ENCODE measurements around the gene ARL8B.
A peak's percentile ranks its signal among the peaks of the same experiment; 100 is the strongest.
"Not testable (repeated sequence)": the region's sequence is repeated elsewhere in the genome, so short reads cannot be mapped to it uniquely, and the experiment has no call there.

ARL8B gene

DNA sequence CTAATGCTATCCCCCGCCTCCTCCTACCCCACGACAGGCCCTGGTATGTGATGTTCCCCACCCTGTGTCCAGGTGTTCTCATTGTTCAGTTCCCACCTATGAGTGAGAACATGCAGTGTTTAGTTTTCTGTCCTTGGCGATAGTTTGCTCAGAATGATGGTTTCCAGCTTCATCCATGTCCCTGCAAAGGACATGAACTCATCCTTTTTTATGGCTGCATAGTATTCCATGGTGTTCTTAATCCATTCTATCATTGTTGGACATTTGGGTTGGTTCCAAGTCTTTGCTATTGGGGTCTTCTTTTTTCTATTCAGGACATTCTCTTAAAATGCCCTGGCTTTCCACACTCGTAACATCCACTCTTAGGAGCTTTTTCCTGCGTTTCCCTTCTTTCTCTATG lies 25.1 kb downstream of the ARL8B start:
- DNase-seq, result not testable (repeated sequence)

- DNase-seq, result no peak
These were observed 27.3 kb downstream of the ARL8B start for GRCh38 chr3:5149306-5149880.

GRCh38 chr3:5151586-5151985 lies 29.5 kb downstream of the ARL8B start:
- no peak for DNase-seq

- no peak for DNase-seq
These were observed 31.0 kb downstream of the ARL8B start for GRCh38 chr3:5153074-5153473.

DNA sequence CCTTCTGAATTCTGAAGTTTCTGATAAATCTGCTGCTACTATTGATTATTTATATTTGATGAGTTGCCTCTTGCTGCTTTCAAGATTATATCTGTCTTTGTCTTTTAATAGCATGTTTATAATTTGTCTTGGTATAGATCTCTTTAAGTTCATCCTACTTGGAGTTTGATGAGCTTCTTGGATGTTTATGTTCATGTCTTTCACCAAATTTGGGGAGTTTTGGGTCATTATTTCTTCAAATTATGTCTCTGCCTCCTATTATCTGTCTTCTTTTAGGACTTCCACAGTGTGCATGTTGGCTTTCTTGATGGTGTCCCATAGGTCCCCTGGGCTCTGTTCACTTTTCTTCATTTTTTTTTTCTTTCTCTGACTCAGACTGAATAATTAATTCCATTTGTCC lies 33.1 kb downstream of the ARL8B start:
- DNase-seq, result no peak

- DNase-seq, result no peak
These were observed 38.2 kb downstream of the ARL8B start for GRCh38 chr3:5160321-5160720.

- peak in 1 of 5 experiments; percentile 36 for DNase-seq
These were observed 39.1 kb downstream of the ARL8B start for GRCh38 chr3:5160940-5161858.

- no peak for DNase-seq
These were observed 40.0 kb downstream of the ARL8B start for GRCh38 chr3:5162102-5162501.

GRCh38 chr3:5165698-5166097 lies 43.6 kb downstream of the ARL8B start:
- DNase-seq, result no peak

DNA sequence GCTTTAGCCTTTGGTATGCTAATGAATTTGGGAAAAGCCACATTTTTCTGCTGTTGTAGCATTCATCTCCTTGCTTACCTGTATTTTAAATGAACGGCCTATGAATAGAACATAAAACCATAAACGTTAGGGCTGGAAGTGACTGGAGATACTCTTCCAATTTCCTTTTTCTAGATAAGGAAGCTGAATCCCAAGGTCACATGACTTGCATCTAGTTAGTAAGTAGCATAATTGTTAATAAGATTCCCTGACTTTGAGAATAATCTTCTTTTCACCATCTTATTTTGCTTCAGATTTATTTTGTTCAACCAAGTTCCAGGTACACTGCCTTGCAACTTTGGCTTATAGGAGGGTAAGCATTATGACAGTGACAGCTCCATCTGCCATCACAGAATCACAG lies 44.8 kb downstream of the ARL8B start:
- DNase-seq, result no peak

DNA sequence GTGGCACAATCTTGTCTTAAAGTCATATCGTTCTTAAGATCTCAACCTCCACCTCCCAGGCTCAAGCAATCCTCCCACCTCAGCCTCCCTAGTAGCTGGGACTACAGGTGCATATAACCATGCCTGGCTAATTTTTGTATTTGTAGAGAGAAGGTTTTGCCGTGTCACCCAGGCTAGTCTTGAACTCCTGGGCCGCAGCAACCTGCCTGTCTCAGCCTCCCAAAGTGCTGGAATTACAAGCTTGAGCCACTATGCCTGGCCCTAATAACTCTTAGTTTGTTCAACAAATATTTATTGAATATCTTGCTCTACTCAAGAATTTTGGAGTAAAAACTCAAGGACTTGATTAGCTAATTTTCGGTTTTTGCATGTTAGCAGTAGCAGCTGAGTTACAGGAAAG lies 46.0 kb downstream of the ARL8B start:
- no peak for DNase-seq

- DNase-seq, result no peak
These were observed 47.7 kb downstream of the ARL8B start for GRCh38 chr3:5169807-5170206.

GRCh38 chr3:5170975-5171374 lies 48.9 kb downstream of the ARL8B start:
- DNase-seq, result no peak

- no peak for DNase-seq
These were observed 49.9 kb downstream of the ARL8B start for GRCh38 chr3:5172018-5172417.

DNA sequence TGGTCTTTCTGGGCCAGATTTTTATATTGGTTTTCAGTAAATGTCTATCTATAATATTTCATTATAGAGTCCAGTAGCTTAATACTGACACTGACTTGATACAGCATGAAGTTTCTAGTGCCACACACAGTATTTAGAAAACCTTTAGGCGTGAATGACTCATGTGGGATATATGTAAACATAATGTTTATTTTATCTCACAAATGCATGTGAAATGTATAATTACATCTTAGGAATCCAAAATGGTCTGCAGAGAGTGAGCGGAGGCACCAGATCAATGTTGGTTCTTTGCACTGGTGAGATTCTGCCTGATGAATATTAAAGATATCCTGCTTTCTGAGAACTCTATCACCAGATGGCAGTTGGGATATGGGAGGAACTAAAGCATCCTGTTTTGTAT lies 56.9 kb downstream of the ARL8B start:
- DNase-seq, result not testable (repeated sequence)

- DNase-seq, result peak in 1 of 5 experiments; percentile 26
These were observed 59.5 kb downstream of the ARL8B start for GRCh38 chr3:5181469-5182141.

DNA sequence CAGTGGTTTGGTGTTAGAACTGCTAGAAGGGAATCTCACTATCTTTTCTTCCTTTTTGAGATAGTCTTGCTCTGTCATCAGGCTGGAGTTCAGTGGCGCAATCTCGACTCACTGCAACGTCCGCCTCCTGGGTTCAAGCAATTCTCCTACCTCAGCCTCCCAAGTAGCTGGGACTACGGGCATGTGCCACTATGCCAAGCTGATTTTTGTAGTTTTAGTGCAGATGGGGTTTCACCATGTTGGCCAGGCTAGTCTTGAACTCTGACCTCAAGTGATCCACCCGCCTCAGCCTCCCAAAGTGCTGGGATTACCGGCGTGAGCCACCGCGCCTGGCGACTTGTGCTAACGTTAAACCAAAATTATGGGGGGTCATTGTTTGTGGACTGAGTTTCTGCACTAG lies 61.6 kb downstream of the ARL8B start:
- not testable (repeated sequence) for DNase-seq

- no peak for DNase-seq
These were observed 62.4 kb downstream of the ARL8B start for GRCh38 chr3:5184499-5184898.

DNA sequence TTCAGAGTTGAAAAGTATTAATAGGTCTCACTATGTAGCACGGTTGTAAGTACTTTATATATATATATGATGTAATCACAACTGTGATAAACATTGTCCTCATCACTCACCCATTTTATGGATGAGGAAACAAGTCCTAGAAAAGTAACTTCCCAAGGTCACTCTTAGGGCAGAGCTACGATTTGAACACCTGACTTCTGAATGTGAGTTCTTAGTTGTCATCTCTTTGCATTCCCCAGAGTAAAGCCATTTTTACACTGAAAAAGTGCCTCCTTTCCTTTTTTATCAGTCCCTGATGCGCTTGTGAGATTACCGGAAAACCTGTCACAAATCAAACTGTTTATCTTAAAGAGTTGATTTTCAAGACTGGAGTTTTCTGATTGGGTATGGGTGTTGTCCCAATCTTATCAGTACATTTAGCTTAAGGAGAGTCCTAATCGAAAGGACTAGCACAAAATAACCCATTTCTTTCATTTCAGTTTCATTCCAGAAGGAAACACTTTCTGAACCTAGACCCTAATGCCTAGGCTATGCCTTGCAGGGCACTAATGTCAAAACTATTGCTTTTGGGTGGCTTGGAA lies 63.1 kb downstream of the ARL8B start:
- DNase-seq, result no peak

DNA sequence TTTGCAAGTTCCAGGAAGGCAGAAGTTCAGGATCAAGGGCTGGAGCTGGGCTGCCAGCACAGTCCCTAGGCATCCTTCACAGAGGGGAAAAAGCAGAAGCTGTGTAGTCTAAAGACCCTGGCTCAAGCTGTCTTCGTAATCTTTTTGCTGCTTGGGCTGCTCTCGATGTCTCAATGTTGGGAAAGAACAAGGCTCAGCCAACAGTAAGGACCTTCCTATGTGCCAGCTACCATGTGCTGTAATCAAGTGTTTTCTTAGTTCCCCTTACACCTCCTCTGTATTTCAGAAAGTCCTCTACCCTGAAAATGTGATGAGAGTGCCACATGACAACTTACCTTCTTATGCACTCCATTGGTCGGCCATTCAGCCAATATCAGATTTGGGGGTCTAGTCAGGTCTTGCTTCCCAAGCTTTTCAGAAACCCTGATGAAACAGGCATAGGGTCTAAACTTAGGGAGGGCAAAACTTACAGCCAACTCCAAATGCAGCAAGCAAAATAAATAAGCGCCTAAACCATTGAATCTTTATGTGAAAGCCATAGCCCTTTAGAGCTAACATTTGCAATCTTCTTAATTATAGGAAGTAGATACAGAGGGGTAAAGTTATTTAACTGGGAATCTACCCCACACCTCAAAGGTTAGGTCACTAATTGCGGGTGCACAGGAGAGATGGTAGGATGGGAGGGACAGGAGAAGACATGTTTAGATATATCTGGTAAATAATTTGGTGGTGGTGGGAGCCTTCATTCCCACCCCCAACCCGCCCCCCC lies 64.2 kb downstream of the ARL8B start:
- DNase-seq, result no peak

DNA sequence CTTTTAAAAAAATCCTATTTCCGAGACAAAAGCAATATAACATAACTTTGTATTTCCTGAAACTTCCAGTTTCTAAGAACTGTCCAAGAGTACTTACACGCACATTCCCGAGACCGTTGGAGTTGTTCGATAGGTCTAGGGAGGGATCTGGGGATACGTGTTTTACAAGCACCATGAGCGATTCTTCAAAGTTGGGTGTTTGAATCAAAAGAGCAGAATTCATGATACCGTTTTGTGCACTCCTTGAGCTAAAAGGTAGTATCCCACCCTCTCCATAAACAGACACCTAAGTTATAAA lies 64.7 kb downstream of the ARL8B start:
- DNase-seq, result no peak

- DNase-seq, result peak; percentile 87 to 97 (median 94)
These were observed 65.2 kb downstream of the ARL8B start, which contains the start of gene EDEM1 for GRCh38 chr3:5187156-5187919. Gene EDEM1 (plus strand): TSS chr3:5187707. CDS start chr3:5187806, 99 bp downstream.

Measured in T-helper 2 cell (primary cell).